ENCODE results near the gene CD47. TPM values are rescaled to one million over a fixed set of nuclear protein-coding genes. Genes with fewer than 3 reads are reported as not detected.

The CD47 gene
- total and polyA plus RNA-seq, 7 donors: 10.8 to 74.9 (median 61.4) TPM

DNA sequence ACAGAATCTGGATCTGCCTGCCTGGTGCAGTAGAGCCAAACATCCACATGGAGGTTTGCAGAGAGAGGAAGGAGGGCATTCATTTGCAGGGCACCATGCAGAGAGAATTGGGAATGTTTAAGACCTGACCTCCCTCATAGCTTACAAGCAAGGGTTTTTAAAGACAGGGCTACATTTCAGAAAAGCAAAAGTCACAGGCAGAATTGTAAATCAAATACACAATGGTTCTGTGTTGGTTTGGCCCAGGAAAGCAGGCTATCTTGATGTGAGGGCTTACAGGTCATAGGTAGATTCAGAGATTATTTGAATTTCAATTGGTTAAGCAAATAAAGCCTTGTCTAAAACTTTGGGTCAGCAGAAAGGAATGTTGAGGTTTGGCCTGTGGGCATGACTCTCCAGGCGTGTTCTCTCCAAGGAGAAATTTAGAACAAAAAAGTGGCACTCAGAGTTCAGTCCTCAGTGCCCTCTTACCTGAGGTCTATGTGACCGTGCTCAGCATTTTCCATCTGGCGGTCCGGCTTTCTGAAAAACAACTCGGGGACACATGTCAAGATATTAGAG is 91.5 kb downstream of the CD47 start:
- Histone ChIP-seq H3K27ac (no peak overlapping the region), H3K36me3 (no peaks in the 10 kb centered on the region), H3K9me3 (no peaks in the 10 kb centered on the region), H3K4me1 (no peaks in the 10 kb centered on the region), H3K27me3 (no peaks in the 10 kb centered on the region), H3K4me3 (no peak overlapping the region)
- 89 to 96% methylated on average over 5 of the region's 5 CpGs for WGBS, 2 donors
- no peak for DNase-seq
- no peak for TF ChIP-seq CTCF (IDR thresholded peaks at IDR 0.05)
- TF ChIP-seq POLR2A (IDR thresholded peaks at IDR 0.05): no peak
- TF ChIP-seq EP300 (IDR thresholded peaks at IDR 0.05): no peak
- TF ChIP-seq POLR2AphosphoS5 (IDR thresholded peaks at IDR 0.05): no peak
- intact Hi-C loops (cut with DNase I): no loop called here

DNA sequence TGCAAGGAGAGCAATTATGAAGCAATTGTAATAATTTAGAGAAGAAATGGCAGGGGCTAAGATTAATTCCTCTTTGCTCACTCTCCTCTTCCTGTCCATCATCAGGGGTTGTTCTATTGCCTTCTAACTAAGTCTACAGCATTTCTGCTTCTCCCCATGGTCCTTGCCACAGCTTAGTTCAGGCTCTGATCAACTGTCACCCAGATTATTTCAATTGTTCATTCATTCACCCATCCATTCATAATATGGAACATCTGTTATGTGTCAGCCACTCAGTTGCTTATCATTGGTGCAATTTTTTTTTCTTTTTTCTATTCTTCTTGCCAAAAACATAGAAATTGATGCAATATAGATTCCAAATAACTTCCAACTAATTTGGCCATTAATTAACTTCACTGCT is 93.2 kb downstream of the CD47 start:
- TF ChIP-seq CTCF (IDR thresholded peaks at IDR 0.05) (no peak), EP300 (IDR thresholded peaks at IDR 0.05) (no peak), POLR2A (IDR thresholded peaks at IDR 0.05) (no peak), POLR2AphosphoS5 (IDR thresholded peaks at IDR 0.05) (no peak)
- DNase-seq: no peak
- Histone ChIP-seq H3K4me1 (no peaks in the 10 kb centered on the region), H3K4me3 (no peak overlapping the region), H3K27me3 (no peaks in the 10 kb centered on the region), H3K36me3 (no peaks in the 10 kb centered on the region), H3K27ac (no peak overlapping the region), H3K9me3 (no peaks in the 10 kb centered on the region)
- intact Hi-C loops (cut with DNase I): no loop called here

DNA sequence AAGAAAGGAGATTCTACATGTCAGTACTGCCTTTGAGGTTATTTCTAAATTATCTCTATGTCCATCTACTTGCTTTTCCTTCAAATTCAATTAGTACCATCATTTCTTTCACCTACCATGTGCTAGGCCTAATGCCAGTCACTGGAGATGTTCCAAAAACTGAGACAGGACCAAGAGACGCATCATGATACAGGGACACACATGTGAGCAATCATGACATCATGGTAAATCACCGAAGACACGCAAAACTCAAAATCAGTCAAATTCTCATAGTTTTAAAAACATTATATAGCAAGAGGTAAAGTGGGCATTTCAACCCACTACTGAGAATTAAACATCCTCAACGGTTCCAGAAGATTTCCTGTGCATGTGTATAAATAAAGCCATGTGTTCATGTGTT is 95.0 kb downstream of the CD47 start:
- Histone ChIP-seq H3K4me3 (no peak overlapping the region), H3K4me1 (no peaks in the 10 kb centered on the region), H3K27me3 (no peaks in the 10 kb centered on the region), H3K9me3 (no peaks in the 10 kb centered on the region), H3K27ac (no peak overlapping the region), H3K36me3 (no peaks in the 10 kb centered on the region)
- no peak for DNase-seq
- no peak for TF ChIP-seq POLR2A (IDR thresholded peaks at IDR 0.05)
- no peak for TF ChIP-seq POLR2AphosphoS5 (IDR thresholded peaks at IDR 0.05)
- no peak for TF ChIP-seq EP300 (IDR thresholded peaks at IDR 0.05)
- no peak for TF ChIP-seq CTCF (IDR thresholded peaks at IDR 0.05)
- 87 to 90% methylated on average over 4 of the region's 4 CpGs for WGBS, 2 donors
- intact Hi-C loops (cut with DNase I): no loop called here

- Histone ChIP-seq H3K4me1 (no peaks in the 10 kb centered on the region), H3K9me3 (no peaks in the 10 kb centered on the region), H3K4me3 (no peak overlapping the region), H3K27me3 (no peaks in the 10 kb centered on the region), H3K27ac (no peak overlapping the region), H3K36me3 (no peaks in the 10 kb centered on the region)
- DNase-seq: no peak
- WGBS, 2 donors: 81 to 82% methylated on average over 4 of the region's 4 CpGs
- intact Hi-C loops (cut with DNase I): no loop called here
- no peak for TF ChIP-seq POLR2AphosphoS5 (IDR thresholded peaks at IDR 0.05)
- no peak for TF ChIP-seq EP300 (IDR thresholded peaks at IDR 0.05)
- no peak for TF ChIP-seq POLR2A (IDR thresholded peaks at IDR 0.05)
- TF ChIP-seq CTCF (IDR thresholded peaks at IDR 0.05): no peak
These were observed 95.7 kb downstream of the CD47 start for GRCh38 chr3:107994956-107995715.

Data from sigmoid colon (tissue), 7 donors.